HuH-7.5 (cell line): ENCODE results near the gene UBXN10.
"Not testable (repeated sequence)": the region's sequence is repeated elsewhere in the genome, so short reads cannot be mapped to it uniquely, and the experiment has no call there.

Experiments used
- DNase-seq: peaks from one replicate; pipeline ENCODE4 v3.0.0; 2011; ENCODE audit warnings: low spot score

The UBXN10 gene

GRCh38 chr1:20200966-20201365 lies 15.1 kb downstream of the UBXN10 start:
- no peak for DNase-seq

GRCh38 chr1:20202166-20202565 lies 16.3 kb downstream of the UBXN10 start:
- no peak for DNase-seq

GRCh38 chr1:20207546-20207945 lies 21.6 kb downstream of the UBXN10 start:
- DNase-seq = no peak

- no peak for DNase-seq
Observed at GRCh38 chr1:20209471-20209870, 23.6 kb downstream of the UBXN10 start.

- no peak for DNase-seq
Observed at GRCh38 chr1:20210736-20211460, 25.0 kb downstream of the UBXN10 start.

- no peak for DNase-seq
Observed at GRCh38 chr1:20211511-20211931, 25.6 kb downstream of the UBXN10 start.

GRCh38 chr1:20212085-20212684 lies 26.3 kb downstream of the UBXN10 start:
- DNase-seq = no peak

- DNase-seq = peak; percentile 58
Observed at GRCh38 chr1:20212685-20213331, 26.9 kb downstream of the UBXN10 start.

GRCh38 chr1:20215716-20216115 lies 29.8 kb downstream of the UBXN10 start:
- DNase-seq = no peak

GRCh38 chr1:20216574-20216973 lies 30.7 kb downstream of the UBXN10 start:
- peak; percentile 22 for DNase-seq

GRCh38 chr1:20219053-20219452 lies 33.2 kb downstream of the UBXN10 start:
- DNase-seq = not testable (repeated sequence)

- DNase-seq = no peak
Observed at GRCh38 chr1:20220036-20220435, 34.1 kb downstream of the UBXN10 start.

GRCh38 chr1:20223106-20223505 lies 37.2 kb downstream of the UBXN10 start:
- no peak for DNase-seq

- DNase-seq = no peak
Observed at GRCh38 chr1:20223551-20224419, 37.9 kb downstream of the UBXN10 start.

- DNase-seq = no peak
Observed at GRCh38 chr1:20224546-20224945, 38.6 kb downstream of the UBXN10 start.

GRCh38 chr1:20227704-20228103 lies 41.8 kb downstream of the UBXN10 start:
- DNase-seq = no peak

- no peak for DNase-seq
Observed at GRCh38 chr1:20228314-20228825, 42.5 kb downstream of the UBXN10 start.

GRCh38 chr1:20229171-20229570 lies 43.3 kb downstream of the UBXN10 start:
- DNase-seq = no peak

GRCh38 chr1:20232564-20232963 lies 46.7 kb downstream of the UBXN10 start:
- DNase-seq = not testable (repeated sequence)

GRCh38 chr1:20233394-20233793 lies 47.5 kb downstream of the UBXN10 start:
- no peak for DNase-seq

GRCh38 chr1:20233866-20234265 lies 48.0 kb downstream of the UBXN10 start:
- DNase-seq = no peak
